ENCODE measurements around the gene C1GALT1.

DNA sequence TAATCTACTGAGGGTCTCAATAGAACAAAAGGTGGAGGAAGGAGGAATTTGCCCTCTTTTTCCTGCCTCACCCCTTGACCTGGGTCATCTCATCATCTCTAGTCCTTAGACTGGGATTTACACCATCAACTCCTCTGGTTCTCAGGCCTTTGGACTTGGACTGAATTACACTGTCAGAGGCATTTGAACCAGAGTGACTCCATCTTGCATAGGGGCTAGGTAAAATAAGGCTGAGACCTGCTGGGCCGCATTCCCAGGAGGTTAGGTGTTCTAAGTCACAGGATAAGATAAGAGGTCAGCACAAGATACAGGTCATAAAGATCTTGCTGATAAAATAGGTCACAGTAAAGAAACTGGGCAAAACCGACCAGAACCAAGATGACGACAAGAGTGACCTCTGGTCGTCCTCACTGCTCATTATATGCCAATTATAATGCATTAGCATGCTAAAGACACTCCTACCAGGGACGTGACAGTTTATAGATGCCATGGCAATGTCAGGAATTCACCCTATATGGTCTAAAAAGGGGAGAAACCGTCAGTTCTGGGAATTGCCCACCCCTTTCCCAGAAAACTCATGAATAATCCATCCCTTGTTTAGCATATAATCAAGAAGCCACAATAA lies 84.0 kb downstream of the C1GALT1 start:
- TF ChIP-seq JUN (CRISPR knock-in tag; IDR thresholded peaks at IDR 0.05), result no peak
- TF ChIP-seq, protein P1, sequence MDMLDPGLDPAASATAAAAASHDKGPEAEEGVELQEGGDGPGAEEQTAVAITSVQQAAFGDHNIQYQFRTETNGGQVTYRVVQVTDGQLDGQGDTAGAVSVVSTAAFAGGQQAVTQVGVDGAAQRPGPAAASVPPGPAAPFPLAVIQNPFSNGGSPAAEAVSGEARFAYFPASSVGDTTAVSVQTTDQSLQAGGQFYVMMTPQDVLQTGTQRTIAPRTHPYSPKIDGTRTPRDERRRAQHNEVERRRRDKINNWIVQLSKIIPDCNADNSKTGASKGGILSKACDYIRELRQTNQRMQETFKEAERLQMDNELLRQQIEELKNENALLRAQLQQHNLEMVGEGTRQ (CRISPR knock-in tag; IDR thresholded peaks at IDR 0.05), result no peak
- TF ChIP-seq, protein P2, sequence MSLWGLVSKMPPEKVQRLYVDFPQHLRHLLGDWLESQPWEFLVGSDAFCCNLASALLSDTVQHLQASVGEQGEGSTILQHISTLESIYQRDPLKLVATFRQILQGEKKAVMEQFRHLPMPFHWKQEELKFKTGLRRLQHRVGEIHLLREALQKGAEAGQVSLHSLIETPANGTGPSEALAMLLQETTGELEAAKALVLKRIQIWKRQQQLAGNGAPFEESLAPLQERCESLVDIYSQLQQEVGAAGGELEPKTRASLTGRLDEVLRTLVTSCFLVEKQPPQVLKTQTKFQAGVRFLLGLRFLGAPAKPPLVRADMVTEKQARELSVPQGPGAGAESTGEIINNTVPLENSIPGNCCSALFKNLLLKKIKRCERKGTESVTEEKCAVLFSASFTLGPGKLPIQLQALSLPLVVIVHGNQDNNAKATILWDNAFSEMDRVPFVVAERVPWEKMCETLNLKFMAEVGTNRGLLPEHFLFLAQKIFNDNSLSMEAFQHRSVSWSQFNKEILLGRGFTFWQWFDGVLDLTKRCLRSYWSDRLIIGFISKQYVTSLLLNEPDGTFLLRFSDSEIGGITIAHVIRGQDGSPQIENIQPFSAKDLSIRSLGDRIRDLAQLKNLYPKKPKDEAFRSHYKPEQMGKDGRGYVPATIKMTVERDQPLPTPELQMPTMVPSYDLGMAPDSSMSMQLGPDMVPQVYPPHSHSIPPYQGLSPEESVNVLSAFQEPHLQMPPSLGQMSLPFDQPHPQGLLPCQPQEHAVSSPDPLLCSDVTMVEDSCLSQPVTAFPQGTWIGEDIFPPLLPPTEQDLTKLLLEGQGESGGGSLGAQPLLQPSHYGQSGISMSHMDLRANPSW (CRISPR knock-in tag; conservative IDR thresholded peaks at IDR 0.05; ENCODE audit: low read depth), result no peak
- TF ChIP-seq, protein P3, sequence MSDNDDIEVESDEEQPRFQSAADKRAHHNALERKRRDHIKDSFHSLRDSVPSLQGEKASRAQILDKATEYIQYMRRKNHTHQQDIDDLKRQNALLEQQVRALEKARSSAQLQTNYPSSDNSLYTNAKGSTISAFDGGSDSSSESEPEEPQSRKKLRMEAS (CRISPR knock-in tag; IDR thresholded peaks at IDR 0.05), result no peak
- TF ChIP-seq, protein P4, sequence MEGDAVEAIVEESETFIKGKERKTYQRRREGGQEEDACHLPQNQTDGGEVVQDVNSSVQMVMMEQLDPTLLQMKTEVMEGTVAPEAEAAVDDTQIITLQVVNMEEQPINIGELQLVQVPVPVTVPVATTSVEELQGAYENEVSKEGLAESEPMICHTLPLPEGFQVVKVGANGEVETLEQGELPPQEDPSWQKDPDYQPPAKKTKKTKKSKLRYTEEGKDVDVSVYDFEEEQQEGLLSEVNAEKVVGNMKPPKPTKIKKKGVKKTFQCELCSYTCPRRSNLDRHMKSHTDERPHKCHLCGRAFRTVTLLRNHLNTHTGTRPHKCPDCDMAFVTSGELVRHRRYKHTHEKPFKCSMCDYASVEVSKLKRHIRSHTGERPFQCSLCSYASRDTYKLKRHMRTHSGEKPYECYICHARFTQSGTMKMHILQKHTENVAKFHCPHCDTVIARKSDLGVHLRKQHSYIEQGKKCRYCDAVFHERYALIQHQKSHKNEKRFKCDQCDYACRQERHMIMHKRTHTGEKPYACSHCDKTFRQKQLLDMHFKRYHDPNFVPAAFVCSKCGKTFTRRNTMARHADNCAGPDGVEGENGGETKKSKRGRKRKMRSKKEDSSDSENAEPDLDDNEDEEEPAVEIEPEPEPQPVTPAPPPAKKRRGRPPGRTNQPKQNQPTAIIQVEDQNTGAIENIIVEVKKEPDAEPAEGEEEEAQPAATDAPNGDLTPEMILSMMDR (IDR thresholded peaks at IDR 0.05), result no peak
- no peak for TF ChIP-seq NFE2L1 (CRISPR knock-in tag; IDR thresholded peaks at IDR 0.05)
- no peak for TF ChIP-seq ZNF671 (CRISPR knock-in tag; IDR thresholded peaks at IDR 0.05)
- TF ChIP-seq, protein P5, sequence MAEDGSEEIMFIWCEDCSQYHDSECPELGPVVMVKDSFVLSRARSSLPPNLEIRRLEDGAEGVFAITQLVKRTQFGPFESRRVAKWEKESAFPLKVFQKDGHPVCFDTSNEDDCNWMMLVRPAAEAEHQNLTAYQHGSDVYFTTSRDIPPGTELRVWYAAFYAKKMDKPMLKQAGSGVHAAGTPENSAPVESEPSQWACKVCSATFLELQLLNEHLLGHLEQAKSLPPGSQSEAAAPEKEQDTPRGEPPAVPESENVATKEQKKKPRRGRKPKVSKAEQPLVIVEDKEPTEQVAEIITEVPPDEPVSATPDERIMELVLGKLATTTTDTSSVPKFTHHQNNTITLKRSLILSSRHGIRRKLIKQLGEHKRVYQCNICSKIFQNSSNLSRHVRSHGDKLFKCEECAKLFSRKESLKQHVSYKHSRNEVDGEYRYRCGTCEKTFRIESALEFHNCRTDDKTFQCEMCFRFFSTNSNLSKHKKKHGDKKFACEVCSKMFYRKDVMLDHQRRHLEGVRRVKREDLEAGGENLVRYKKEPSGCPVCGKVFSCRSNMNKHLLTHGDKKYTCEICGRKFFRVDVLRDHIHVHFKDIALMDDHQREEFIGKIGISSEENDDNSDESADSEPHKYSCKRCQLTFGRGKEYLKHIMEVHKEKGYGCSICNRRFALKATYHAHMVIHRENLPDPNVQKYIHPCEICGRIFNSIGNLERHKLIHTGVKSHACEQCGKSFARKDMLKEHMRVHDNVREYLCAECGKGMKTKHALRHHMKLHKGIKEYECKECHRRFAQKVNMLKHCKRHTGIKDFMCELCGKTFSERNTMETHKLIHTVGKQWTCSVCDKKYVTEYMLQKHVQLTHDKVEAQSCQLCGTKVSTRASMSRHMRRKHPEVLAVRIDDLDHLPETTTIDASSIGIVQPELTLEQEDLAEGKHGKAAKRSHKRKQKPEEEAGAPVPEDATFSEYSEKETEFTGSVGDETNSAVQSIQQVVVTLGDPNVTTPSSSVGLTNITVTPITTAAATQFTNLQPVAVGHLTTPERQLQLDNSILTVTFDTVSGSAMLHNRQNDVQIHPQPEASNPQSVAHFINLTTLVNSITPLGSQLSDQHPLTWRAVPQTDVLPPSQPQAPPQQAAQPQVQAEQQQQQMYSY (CRISPR knock-in tag; IDR thresholded peaks at IDR 0.05), result no peak
- TF ChIP-seq NR3C1 (CRISPR knock-in tag; conservative IDR thresholded peaks at IDR 0.05; ENCODE audit: low read depth), result no peak
- no peak for TF ChIP-seq TP53 (CRISPR knock-in tag; IDR thresholded peaks at IDR 0.05)
- TF ChIP-seq ZNF121 (CRISPR knock-in tag; IDR thresholded peaks at IDR 0.05), result no peak
- TF ChIP-seq, protein P6, sequence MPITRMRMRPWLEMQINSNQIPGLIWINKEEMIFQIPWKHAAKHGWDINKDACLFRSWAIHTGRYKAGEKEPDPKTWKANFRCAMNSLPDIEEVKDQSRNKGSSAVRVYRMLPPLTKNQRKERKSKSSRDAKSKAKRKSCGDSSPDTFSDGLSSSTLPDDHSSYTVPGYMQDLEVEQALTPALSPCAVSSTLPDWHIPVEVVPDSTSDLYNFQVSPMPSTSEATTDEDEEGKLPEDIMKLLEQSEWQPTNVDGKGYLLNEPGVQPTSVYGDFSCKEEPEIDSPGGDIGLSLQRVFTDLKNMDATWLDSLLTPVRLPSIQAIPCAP (CRISPR knock-in tag; IDR thresholded peaks at IDR 0.05), result no peak
- TF ChIP-seq FOXK1 (CRISPR knock-in tag; IDR thresholded peaks at IDR 0.05), result no peak
- no peak for TF ChIP-seq GRHL2 (CRISPR knock-in tag; IDR thresholded peaks at IDR 0.05; ENCODE audit: insufficient replicate concordance, severe bottlenecking)

Data from WTC11 (cell line).